Left lung (tissue), 10 donors: ENCODE results near the gene METTL17. TPM values are rescaled to one million over a fixed set of nuclear protein-coding genes. Genes with fewer than 3 reads are reported as not detected.
A peak's percentile ranks its signal among the peaks of the same experiment; 100 is the strongest.

Experiments
- ATAC-seq: fragments of 200-7000 bp; cut with Tn5 transposase; one replicate; pipeline ENCODE4 v1.9.1; 2020; ENCODE audit warnings: moderate library complexity
- DNase-seq, 4 donors: peaks; one replicate each; pipeline ENCODE4 v3.0.0-alpha.2; 2013 to 2020
- H3K27ac ChIP-seq, 2 donors: fragments of 200-600 bp; sonication (generic) in 1 of 2; one replicate each; pipeline versions ENCODE4 v1.5.0 to v1.8.0; 2020 to 2021
- H3K27me3 ChIP-seq, 2 donors: fragments of 200-600 bp; sonication (generic) in 1 of 2; one replicate each; pipeline versions ENCODE4 v1.5.0 to v1.8.0; 2020 to 2021
- H3K36me3 ChIP-seq, 2 donors: fragments of 200-600 bp; sonication (generic) in 1 of 2; one replicate each; pipeline versions ENCODE4 v1.5.0 to v1.8.0; 2020 to 2021
- H3K4me1 ChIP-seq, 2 donors: fragments of 200-600 bp; one replicate each; pipeline ENCODE4 v1.8.0; 2021
- H3K4me3 ChIP-seq, 2 donors: fragments of 200-600 bp; sonication (generic) in 1 of 2; one replicate each; pipeline versions ENCODE4 v1.5.0 to v1.8.0; 2020 to 2021; ENCODE audit warnings: mild to moderate bottlenecking in 1 of 2
- H3K9me3 ChIP-seq, 2 donors: fragments of 200-600 bp; sonication (generic) in 1 of 2; one replicate each; pipeline versions ENCODE4 v1.5.0 to v1.8.0; 2020 to 2021
- intact Hi-C, 2 donors: fragments of 100-400 bp; cut with DNase I; formaldehyde crosslinking; loops; one replicate each; pipeline versions ENCODE4 v1.11.2 to v1.14.2; 2022
- polyA plus RNA-seq, 6 donors: library from polyadenylated mRNA; unstranded; fragments of 120-200 nt; gene quantifications; one replicate each; pipeline ENCODE4 v1.2.1, GENCODE V29; 2013; ENCODE audit not compliant: insufficient read length in 6 of 6
- total RNA-seq, 2 donors: library from RNA; stranded (reverse); fragmentation: NEBNext Ultra II Directional; extraction: Animal tissue kit (Norgen Biotek cat#: 25700); gene quantifications; one replicate each; pipeline ENCODE4 v1.2.1, GENCODE V29; 2021
- TF ChIP-seq, protein P1 (sequence below), 2 donors: fragments of 200-600 bp; sonication (generic) in 1 of 2; IDR thresholded peaks; one replicate each; pipeline versions ENCODE4 v1.5.0 to v1.8.0; 2021; ENCODE audit warnings: antibody characterized with exemption in 2 of 2
- donor health status: DM: no; HTN: yes; CAD: no.
- donor health status: DM: no; HTN: no; CAD: no.

METTL17 gene
- total and polyA plus RNA-seq, 8 donors = 38.6 to 137 (median 112) TPM

DNA sequence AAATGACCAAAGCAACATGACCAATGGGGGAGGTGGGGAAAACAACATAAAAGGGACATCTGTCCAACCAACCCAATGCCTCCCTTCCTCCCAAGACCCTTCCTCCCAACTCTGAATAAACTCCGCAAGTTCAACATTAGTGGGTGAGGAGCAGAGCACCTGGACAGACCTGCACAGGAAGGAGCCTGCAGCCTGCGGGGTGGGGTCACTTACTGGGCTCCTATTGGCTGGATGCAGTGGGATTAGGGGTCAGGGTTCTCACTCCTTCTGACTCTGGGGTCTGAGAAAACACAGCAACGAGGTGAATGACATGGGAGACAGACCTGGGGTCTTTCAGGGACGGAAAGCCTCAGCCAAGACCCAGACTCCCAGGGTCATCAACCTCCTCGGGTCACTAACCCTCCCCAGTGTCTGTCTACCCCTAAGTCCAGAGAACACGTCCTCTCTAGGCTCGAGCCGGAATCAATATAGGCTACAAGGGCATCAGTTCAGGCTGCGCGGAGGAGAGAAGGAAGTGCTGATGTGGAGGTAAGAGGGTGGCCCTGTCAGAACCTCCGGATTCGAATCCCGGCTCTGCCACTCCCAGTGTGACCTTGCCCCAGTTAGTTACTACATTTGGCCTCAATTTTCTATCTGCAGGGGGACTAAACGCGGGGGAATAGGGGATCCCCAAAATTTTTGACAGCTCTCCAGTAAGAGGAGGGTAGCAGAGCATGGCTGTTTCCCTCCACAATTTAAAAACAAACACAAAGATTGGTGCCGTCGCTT lies 34.2 kb downstream of the METTL17 start:
- Histone ChIP-seq H3K4me3 (peak overlapping the region; percentile 46 to 71), H3K27me3 (peaks cover 0 to 35% of the 10 kb centered on the region in 2 donors), H3K9me3 (no peaks in the 10 kb centered on the region), H3K27ac (peak overlapping the region in 1 of 2 donors; percentile 21), H3K36me3 (peaks cover 0 to 6% of the 10 kb centered on the region in 2 donors), H3K4me1 (peaks cover 7 to 19% of the 10 kb centered on the region in 2 donors)
- no peak for ATAC-seq
- TF ChIP-seq, protein P1, sequence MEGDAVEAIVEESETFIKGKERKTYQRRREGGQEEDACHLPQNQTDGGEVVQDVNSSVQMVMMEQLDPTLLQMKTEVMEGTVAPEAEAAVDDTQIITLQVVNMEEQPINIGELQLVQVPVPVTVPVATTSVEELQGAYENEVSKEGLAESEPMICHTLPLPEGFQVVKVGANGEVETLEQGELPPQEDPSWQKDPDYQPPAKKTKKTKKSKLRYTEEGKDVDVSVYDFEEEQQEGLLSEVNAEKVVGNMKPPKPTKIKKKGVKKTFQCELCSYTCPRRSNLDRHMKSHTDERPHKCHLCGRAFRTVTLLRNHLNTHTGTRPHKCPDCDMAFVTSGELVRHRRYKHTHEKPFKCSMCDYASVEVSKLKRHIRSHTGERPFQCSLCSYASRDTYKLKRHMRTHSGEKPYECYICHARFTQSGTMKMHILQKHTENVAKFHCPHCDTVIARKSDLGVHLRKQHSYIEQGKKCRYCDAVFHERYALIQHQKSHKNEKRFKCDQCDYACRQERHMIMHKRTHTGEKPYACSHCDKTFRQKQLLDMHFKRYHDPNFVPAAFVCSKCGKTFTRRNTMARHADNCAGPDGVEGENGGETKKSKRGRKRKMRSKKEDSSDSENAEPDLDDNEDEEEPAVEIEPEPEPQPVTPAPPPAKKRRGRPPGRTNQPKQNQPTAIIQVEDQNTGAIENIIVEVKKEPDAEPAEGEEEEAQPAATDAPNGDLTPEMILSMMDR (IDR thresholded peaks at IDR 0.05) = no peak
- DNase-seq = no peak
- intact Hi-C loops = no loop called here

DNA sequence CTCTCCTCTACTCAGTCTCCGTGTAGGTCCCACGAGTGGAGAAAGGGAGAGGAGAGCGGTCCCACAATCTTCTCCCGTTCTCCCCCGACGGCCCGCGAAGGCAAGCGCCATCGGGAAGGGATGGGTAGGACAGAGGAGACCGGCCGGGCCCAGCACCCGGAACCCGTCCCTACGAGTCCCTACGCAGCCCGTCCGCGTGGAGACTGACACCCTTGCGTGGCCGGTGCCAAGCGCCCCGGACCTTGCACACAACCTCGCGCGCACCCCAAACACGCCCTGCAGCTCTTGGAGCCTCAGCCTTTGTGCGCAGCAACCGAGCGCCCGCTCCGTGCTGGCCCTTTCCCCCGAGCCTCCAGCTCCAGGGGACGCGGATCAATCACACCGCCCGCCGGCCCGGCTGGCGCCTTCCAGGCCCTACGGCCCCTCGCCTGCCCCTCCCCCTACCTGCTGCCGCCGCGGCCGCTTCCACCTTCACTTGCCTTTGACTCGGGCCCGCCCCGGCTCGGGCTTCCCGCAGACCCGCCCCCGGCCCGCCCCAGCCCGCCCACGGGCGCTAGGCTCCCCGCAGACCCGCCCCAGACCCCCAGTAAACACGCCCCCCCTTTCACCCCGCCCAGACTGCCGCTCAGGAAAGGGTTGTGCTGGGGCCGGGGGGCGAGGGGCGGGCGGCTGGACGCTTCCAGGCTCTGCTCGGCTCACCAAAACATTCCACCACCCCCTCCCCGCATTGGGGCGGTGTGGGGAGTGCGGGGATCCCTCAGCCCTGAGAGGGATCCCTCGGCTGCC lies 35.0 kb downstream of the METTL17 start, which contains the start of gene NDRG2:
Gene NDRG2, minus strand, starts transcription at position 477 of the 786 bp plus-strand sequence. CDS start 1,746 bp downstream, outside the sequence.
- peak; percentile 69 to 91 (median 84) for DNase-seq
- Histone ChIP-seq H3K4me1 (peaks cover 7 to 19% of the 10 kb centered on the region in 2 donors), H3K4me3 (peak within 1 kb of the TSS; percentile 46 to 71), H3K27ac (peak within 1 kb of the TSS; percentile 21 to 67), H3K27me3 (peaks cover 0 to 35% of the 10 kb centered on the region in 2 donors), H3K9me3 (no peaks in the 10 kb centered on the region), H3K36me3 (peaks cover 0 to 6% of the 10 kb centered on the region in 2 donors)
- intact Hi-C loops = no loop called here
- ATAC-seq = peak; percentile 95
- TF ChIP-seq, protein P1 (IDR thresholded peaks at IDR 0.05) = no peak

DNA sequence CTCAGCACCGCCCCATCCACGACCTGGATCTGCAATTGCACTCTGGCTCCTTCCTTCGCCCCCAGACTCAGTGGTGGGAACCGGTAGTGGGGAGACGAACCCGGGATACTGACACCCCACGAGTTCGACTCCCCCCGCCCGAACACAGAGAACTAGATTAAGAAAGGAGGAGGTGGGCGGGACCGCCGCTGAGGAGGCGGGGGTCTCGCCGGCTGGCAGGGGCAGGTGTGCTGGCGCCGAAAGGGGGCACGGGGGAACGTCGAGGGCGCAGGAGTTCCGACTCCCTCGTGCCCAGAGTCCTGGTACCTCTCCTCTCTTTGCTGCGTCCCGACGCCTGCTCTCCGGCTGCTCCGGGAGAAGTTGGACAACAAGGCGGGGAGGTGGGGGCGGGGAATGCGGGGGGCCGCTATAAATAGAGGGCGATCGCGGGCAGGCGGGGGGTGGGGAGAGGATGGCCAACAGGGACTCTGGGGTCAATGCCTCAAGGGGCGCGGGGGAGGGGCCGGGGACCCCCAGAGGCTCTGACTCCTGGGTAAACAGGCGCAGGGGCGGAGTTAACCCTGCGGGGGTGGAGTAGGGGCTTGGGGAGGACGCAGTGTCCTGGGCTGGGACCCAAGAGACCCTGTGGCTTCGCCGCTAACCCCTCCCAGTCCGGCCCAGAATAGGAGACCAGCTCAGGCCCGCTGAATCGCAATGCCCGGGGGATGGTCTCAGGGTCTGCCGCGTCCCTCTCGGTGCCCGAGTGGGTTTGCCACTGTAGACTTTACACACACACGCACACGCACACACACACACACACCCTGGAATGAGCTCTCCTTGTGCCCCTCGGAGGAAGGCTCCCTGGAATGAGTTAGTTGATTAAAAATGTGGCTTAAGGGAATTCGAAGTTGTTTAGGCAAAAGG lies 35.8 kb downstream of the METTL17 start:
- peak overlapping the region; percentile 46 to 71 for H3K4me3 ChIP-seq
- ATAC-seq (peak; percentile 52), DNase-seq (peak in 2 of 4 donors; percentile 63 to 66)
- H3K27me3 ChIP-seq = peaks cover 0 to 35% of the 10 kb centered on the region in 2 donors
- intact Hi-C loops = no loop called here
- H3K9me3 ChIP-seq = no peaks in the 10 kb centered on the region
- H3K4me1 ChIP-seq = peaks cover 7 to 19% of the 10 kb centered on the region in 2 donors
- peak overlapping the region; percentile 21 to 67 for H3K27ac ChIP-seq
- TF ChIP-seq, protein P1 (IDR thresholded peaks at IDR 0.05) = no peak
- peaks cover 0 to 6% of the 10 kb centered on the region in 2 donors for H3K36me3 ChIP-seq

DNA sequence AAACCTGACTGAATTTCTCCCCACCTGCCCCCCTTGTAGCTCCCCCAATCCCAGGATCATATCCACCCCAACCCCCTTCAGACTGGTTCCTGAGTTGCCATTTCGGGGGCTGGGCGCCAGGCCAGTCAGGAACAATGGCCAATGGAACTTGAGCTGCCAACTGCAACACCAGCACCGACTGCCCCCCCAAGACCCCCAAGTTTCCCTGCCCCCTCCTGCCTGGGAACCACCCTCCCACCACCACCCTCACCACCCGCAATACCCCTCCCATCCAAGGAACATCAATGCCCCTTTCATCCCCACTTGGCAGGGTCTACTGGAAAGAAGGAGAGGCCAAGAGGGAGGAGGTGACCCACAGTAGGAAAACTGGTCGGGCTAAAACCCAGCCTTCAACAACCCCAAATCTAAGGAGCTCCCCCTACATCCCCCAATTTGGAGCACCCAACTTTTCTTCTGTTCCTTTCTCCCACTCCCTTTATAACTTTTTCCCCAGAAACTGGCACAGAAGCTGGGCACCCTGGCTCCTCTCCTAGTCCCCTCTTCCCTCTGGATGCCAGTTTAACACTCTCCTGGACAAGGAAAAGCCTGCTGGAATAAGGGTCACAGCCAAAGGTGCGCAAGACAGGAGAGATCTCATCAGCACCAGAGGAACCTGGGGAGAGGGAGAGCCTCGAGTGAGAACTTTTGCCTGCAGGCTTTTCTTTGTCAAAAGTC lies 36.7 kb downstream of the METTL17 start:
- no peaks in the 10 kb centered on the region for H3K9me3 ChIP-seq
- no peak for ATAC-seq
- TF ChIP-seq, protein P1 (IDR thresholded peaks at IDR 0.05) = no peak
- H3K27me3 ChIP-seq = peaks cover 0 to 35% of the 10 kb centered on the region in 2 donors
- intact Hi-C loops = no loop called here
- peaks cover 7 to 19% of the 10 kb centered on the region in 2 donors for H3K4me1 ChIP-seq
- H3K4me3 ChIP-seq = no peak overlapping the region
- peaks cover 0 to 1% of the 10 kb centered on the region in 2 donors for H3K36me3 ChIP-seq
- peak overlapping the region in 1 of 2 donors; percentile 30 for H3K27ac ChIP-seq
- no peak for DNase-seq
